NCI-H2107 treated with DMSO at 0.1 percent for 48 hours (cell line): ENCODE data around the gene CSNK1A1.
"Not testable (repeated sequence)": the region's sequence is repeated elsewhere in the genome, so short reads cannot be mapped to it uniquely, and the experiment has no call there.

ENCODE experiments used
- DNase-seq: peaks from one replicate; lab custom pipeline; 2025; ENCODE audit not compliant: unreplicated experiment; lab: John Stamatoyannopoulos, UW

The CSNK1A1 gene

GRCh38 chr5:149490599-149491485 lies 60.4 kb downstream of the CSNK1A1 start:
- no peak for DNase-seq

GRCh38 chr5:149489605-149490037 lies 61.6 kb downstream of the CSNK1A1 start:
- DNase-seq = no peak

GRCh38 chr5:149488645-149489306 lies 62.5 kb downstream of the CSNK1A1 start:
- no peak for DNase-seq

- DNase-seq = no peak
These were observed 63.6 kb downstream of the CSNK1A1 start for GRCh38 chr5:149487672-149488071.

- no peak for DNase-seq
These were observed 64.3 kb downstream of the CSNK1A1 start for GRCh38 chr5:149486726-149487635.

GRCh38 chr5:149485655-149486615 lies 65.3 kb downstream of the CSNK1A1 start:
- no peak for DNase-seq

- no peak for DNase-seq
These were observed 69.8 kb downstream of the CSNK1A1 start for GRCh38 chr5:149481485-149481884.

GRCh38 chr5:149478761-149479160 lies 72.5 kb downstream of the CSNK1A1 start:
- no peak for DNase-seq

GRCh38 chr5:149475777-149476176 lies 75.5 kb downstream of the CSNK1A1 start:
- DNase-seq = peak; percentile 77

- DNase-seq = no peak
These were observed 77.0 kb downstream of the CSNK1A1 start for GRCh38 chr5:149474198-149474597.

- no peak for DNase-seq
These were observed 77.8 kb downstream of the CSNK1A1 start for GRCh38 chr5:149473441-149473840.

- DNase-seq = no peak
These were observed 78.8 kb downstream of the CSNK1A1 start for GRCh38 chr5:149472399-149472798.

GRCh38 chr5:149471406-149472183 lies 79.6 kb downstream of the CSNK1A1 start:
- DNase-seq = no peak

GRCh38 chr5:149470942-149471341 lies 80.3 kb downstream of the CSNK1A1 start:
- DNase-seq = no peak

- peak; percentile 34 for DNase-seq
These were observed 84.7 kb downstream of the CSNK1A1 start for GRCh38 chr5:149466457-149466972.

GRCh38 chr5:149464796-149465489 lies 86.3 kb downstream of the CSNK1A1 start:
- DNase-seq = no peak

- DNase-seq = not testable (repeated sequence)
These were observed 89.3 kb downstream of the CSNK1A1 start for GRCh38 chr5:149461907-149462306.

- DNase-seq = no peak
These were observed 91.3 kb downstream of the CSNK1A1 start for GRCh38 chr5:149459891-149460290.
